ENCODE results near the gene RHBG. TPM values are rescaled to one million over a fixed set of nuclear protein-coding genes. Genes with fewer than 3 reads are reported as not detected.

RHBG gene
- total RNA-seq, 1 experiment from 2014 or later: 5.7 TPM

DNA sequence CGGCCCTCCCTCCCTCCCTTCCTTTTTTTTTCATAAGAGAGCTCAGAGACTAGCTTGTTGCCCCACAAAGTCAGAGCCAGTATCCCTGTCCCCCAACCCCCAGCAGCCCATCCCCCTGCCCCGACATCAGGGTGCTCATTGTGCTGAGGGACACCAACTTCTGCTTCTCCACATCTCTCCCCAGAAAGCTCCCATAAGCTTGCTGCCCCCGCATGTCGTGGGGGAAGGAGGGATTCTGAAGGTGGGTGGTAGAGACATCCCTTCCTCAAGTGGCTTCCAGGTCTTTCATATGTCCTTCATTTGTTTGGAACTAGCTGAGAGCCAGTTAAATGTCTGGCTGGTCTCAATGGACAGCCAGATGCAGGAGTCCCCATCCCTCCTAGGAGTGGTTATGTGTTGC lies 41.2 kb downstream of the RHBG start:
- Histone ChIP-seq H3K4me2 (ENCODE audit: low read length) (no peak overlapping the region), H3K27ac (ENCODE audit: low read depth, low read length) (no peak overlapping the region), H3K36me3 (ENCODE audit: control insufficient read depth in 1 of 2, insufficient read depth in 2 of 2, low read length in 2 of 2) (peaks cover 0 to 11% of the 10 kb centered on the region in 2 experiments; a peak in 1 of 4 replicates), H3K4me3 (replicated peaks in 1 of 2; ENCODE audit: low read depth in 1 of 2, low read length in 2 of 2) (no peak overlapping the region), H3K9me3 (ENCODE audit: control insufficient read depth in 1 of 2, insufficient read depth in 1 of 2, low read depth in 1 of 2, low read length in 2 of 2) (no peaks in the 10 kb centered on the region), H2AFZ (ENCODE audit: low read depth, low read length, poor library complexity, severe bottlenecking) (no peak overlapping the region), H3K9me2 (ENCODE audit: insufficient read depth) (no peaks in the 10 kb centered on the region), H3K79me2 (ENCODE audit: insufficient read depth, low read length) (peaks cover 5% of the 10 kb centered on the region; the same call in 1 of the 2 replicates), H3K27me3 (ENCODE audit: insufficient read depth, low read length) (no peaks in the 10 kb centered on the region), H4K20me1 (ENCODE audit: insufficient read depth) (no peaks in the 10 kb centered on the region), H3K4me1 (ENCODE audit: control insufficient read depth in 1 of 2, insufficient read depth in 2 of 2, low read length in 2 of 2) (no peaks in the 10 kb centered on the region), H3K9ac (ENCODE audit: low read length) (no peak overlapping the region)
- ChIA-PET CTCF (interaction anchor here (1.4 kb wide), 1 partner anchor 25 kb away, joined by 3 read pairs; no protein-coding TSS in a partner anchor), POLR2A (interaction anchor here (1.3 kb wide), 1 partner anchor 9 kb away, joined by 3 read pairs; no protein-coding TSS in a partner anchor), RAD21 (ENCODE audit: low non-redundant PET in 1 of 2, low total read pairs in 2 of 2, uncharacterized antibody in 2 of 2, unreplicated experiment in 2 of 2) (no interaction called here)
- intact Hi-C loops (cut with micrococcal nuclease): no loop called here
- no peak for DNase-seq (ENCODE audit: low read depth, low spot score)
- ATAC-seq: no peak
- TF ChIP-seq FOSL1 (IDR thresholded peaks at IDR 0.05; ENCODE audit: low read depth): no peak
- no peak for TF ChIP-seq EZH2phosphoT487 (IDR thresholded peaks at IDR 0.05; ENCODE audit: borderline replicate concordance)
- no peak for TF ChIP-seq CBX3 (IDR thresholded peaks at IDR 0.05; ENCODE audit: low read depth)
- TF ChIP-seq SRF (IDR thresholded peaks at IDR 0.05; ENCODE audit: low read depth): no peak
- no peak for TF ChIP-seq ZFX (IDR thresholded peaks at IDR 0.05)
- TF ChIP-seq EZH2 (IDR thresholded peaks at IDR 0.05): no peak
- TF ChIP-seq EGR1 (IDR thresholded peaks at IDR 0.05; ENCODE audit: low read depth): no peak
- TF ChIP-seq ZNF274 (IDR thresholded peaks at IDR 0.05; ENCODE audit: low read depth, low read length): no peak
- no peak for TF ChIP-seq ATF3 (IDR thresholded peaks at IDR 0.05)
- no peak for TF ChIP-seq CTCF (IDR thresholded peaks at IDR 0.05 in 2 of 3, conservative IDR thresholded peaks at IDR 0.05 in 1 of 3; ENCODE audit: borderline replicate concordance in 1 of 3, insufficient read depth in 1 of 3, low read depth in 2 of 3, low read length in 2 of 3)
- TF ChIP-seq RAD21 (IDR thresholded peaks at IDR 0.05; ENCODE audit: low read depth): no peak
- TF ChIP-seq, protein P1, sequence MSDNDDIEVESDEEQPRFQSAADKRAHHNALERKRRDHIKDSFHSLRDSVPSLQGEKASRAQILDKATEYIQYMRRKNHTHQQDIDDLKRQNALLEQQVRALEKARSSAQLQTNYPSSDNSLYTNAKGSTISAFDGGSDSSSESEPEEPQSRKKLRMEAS (IDR thresholded peaks at IDR 0.05): no peak
- no peak for TF ChIP-seq CEBPB (IDR thresholded peaks at IDR 0.05; ENCODE audit: low read depth)
- BruUV-seq (replicated peaks): no TSS peak
